DND-41 (cell line): Measurements from ENCODE around the gene MOK.

Experiments used
- ATAC-seq: fragments of 200-7000 bp; cut with Tn5 transposase; 3 replicates; pipeline ENCODE4 v1.9.1; 2021; ENCODE audit warnings: low read depth; ENCODE audit not compliant: insufficient read depth
- DNase-seq: peaks from one replicate; pipeline ENCODE4 v3.0.0-alpha.2; 2020
- H2AFZ ChIP-seq: 2 replicates; pipeline ENCODE4 v1.6.0; 2012; ENCODE audit warnings: low read depth, low read length
- H3K27ac ChIP-seq: 2 replicates; pipeline ENCODE4 v1.5.1; 2012; ENCODE audit warnings: low read length, inconsistent platforms
- H3K27me3 ChIP-seq: fragments of 200-600 bp; sonication (generic); 2 replicates; pipeline ENCODE4 v1.6.0; 2012; ENCODE audit warnings: low read length, mild to moderate bottlenecking, inconsistent platforms; ENCODE audit not compliant: insufficient read depth, poor library complexity
- H3K36me3 ChIP-seq: 2 replicates; pipeline ENCODE4 v1.5.1; 2012; ENCODE audit warnings: low read length, inconsistent platforms; ENCODE audit not compliant: insufficient read depth
- H3K4me1 ChIP-seq: 2 replicates; pipeline ENCODE4 v1.5.1; 2012; ENCODE audit warnings: mild to moderate bottlenecking, low read length; ENCODE audit not compliant: insufficient read depth
- H3K4me2 ChIP-seq: 2 replicates; pipeline ENCODE4 v1.6.0; 2012; ENCODE audit warnings: mild to moderate bottlenecking, moderate library complexity, low read length, inconsistent platforms; ENCODE audit not compliant: insufficient read depth
- H3K4me3 ChIP-seq, 2 experiments: fragments of 200-600 bp in 1 of 2; shearing (Covaris generic) in 1 of 2; 2 replicates each; pipeline ENCODE4 v1.5.1; 2012 to 2016; ENCODE audit warnings: inconsistent platforms in 2 of 2, low read length in 2 of 2, mild to moderate bottlenecking in 2 of 2, low read depth in 1 of 2, moderate library complexity in 1 of 2
- H3K79me2 ChIP-seq: 2 replicates; pipeline ENCODE4 v1.6.0; 2012; ENCODE audit warnings: low read length, inconsistent platforms; ENCODE audit not compliant: insufficient read depth
- H3K9ac ChIP-seq: 2 replicates; pipeline ENCODE4 v1.6.0; 2012; ENCODE audit warnings: low read depth, mild to moderate bottlenecking, inconsistent platforms, low read length, moderate library complexity
- H3K9me3 ChIP-seq: 2 replicates; pipeline ENCODE4 v1.5.1; 2012; ENCODE audit warnings: low read length, moderate library complexity, mild to moderate bottlenecking, inconsistent platforms; ENCODE audit not compliant: insufficient read depth, severe bottlenecking
- H4K20me1 ChIP-seq: 2 replicates; pipeline ENCODE4 v1.6.0; 2012; ENCODE audit warnings: low read length; ENCODE audit not compliant: insufficient read depth
- EZH2 ChIP-seq: IDR thresholded peaks from 3 replicates; pipeline ENCODE4 v1.6.1; 2012; ENCODE audit warnings: borderline replicate concordance, low read depth, mild to moderate bottlenecking, moderate library complexity, low read length, inconsistent platforms; ENCODE audit not compliant: severe bottlenecking
- TF ChIP-seq, protein P1 (sequence below): IDR thresholded peaks from 2 replicates; pipeline ENCODE4 v1.5.1; 2012; ENCODE audit warnings: borderline replicate concordance, low read length, moderate library complexity, mild to moderate bottlenecking; ENCODE audit not compliant: poor library complexity, severe bottlenecking; ENCODE audit errors: extremely low read depth

Gene MOK

DNA sequence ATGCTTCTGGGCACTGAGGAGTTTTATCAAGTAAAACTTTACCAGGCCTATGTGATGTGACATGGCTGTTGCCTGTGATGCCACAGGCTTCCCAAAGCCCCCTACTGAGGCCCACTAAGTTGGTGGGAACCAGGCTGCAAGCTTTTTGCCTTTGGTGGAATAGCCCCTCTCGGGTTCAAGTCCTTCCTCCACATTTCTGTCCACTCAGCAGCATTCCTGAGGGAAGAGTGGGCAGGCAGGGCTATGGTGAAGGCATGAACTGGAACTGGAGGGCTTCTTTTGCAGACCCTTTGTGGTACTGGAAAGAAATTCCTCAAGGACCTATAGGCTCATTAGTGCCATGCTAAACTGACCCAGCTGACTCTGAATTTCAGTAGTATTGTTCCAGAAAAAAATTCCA lies 116.8 kb downstream of the MOK start:
- no peak for ATAC-seq
- Histone ChIP-seq H3K36me3 (no peaks in the 10 kb centered on the region), H2AFZ (no peak overlapping the region), H3K9ac (no peak overlapping the region), H3K4me1 (no peaks in the 10 kb centered on the region), H3K4me2 (no peak overlapping the region), H3K4me3 (no peak overlapping the region), H3K27ac (no peak overlapping the region), H4K20me1 (peaks cover 56% of the 10 kb centered on the region), H3K79me2 (peaks cover 75% of the 10 kb centered on the region), H3K27me3 (no peaks in the 10 kb centered on the region), H3K9me3 (no peaks in the 10 kb centered on the region)
- DNase-seq = no peak
- TF ChIP-seq, protein P1, sequence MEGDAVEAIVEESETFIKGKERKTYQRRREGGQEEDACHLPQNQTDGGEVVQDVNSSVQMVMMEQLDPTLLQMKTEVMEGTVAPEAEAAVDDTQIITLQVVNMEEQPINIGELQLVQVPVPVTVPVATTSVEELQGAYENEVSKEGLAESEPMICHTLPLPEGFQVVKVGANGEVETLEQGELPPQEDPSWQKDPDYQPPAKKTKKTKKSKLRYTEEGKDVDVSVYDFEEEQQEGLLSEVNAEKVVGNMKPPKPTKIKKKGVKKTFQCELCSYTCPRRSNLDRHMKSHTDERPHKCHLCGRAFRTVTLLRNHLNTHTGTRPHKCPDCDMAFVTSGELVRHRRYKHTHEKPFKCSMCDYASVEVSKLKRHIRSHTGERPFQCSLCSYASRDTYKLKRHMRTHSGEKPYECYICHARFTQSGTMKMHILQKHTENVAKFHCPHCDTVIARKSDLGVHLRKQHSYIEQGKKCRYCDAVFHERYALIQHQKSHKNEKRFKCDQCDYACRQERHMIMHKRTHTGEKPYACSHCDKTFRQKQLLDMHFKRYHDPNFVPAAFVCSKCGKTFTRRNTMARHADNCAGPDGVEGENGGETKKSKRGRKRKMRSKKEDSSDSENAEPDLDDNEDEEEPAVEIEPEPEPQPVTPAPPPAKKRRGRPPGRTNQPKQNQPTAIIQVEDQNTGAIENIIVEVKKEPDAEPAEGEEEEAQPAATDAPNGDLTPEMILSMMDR = no peak
- no peak for TF ChIP-seq EZH2

DNA sequence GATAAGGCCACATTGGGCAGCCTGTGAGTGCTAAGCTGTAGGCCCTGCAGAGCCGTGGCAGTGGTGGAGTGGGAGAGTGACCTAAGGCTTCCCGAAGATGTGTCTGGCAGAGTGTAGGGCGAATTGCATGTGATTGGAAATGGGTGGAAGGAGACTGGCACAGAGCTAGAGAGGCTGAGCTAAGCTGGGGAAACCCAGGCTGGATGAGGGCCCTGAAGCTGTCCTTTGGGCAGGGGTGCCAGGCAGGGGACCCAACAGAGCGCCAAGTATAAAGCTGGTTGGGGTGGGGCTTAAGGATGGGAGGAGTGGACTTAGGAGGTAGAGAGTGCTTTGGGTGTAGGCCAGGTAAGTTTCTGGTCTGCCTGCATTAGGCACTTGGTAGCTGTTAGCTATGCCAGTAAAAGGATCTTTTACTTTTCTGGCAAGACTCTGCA lies 117.4 kb downstream of the MOK start:
- Histone ChIP-seq H3K27ac (no peak overlapping the region), H3K4me2 (no peak overlapping the region), H3K79me2 (peaks cover 76% of the 10 kb centered on the region), H3K27me3 (no peaks in the 10 kb centered on the region), H3K4me1 (no peaks in the 10 kb centered on the region), H3K4me3 (no peak overlapping the region), H3K9ac (no peak overlapping the region), H3K36me3 (no peaks in the 10 kb centered on the region), H3K9me3 (no peaks in the 10 kb centered on the region), H2AFZ (no peak overlapping the region), H4K20me1 (peaks cover 59% of the 10 kb centered on the region)
- DNase-seq (no peak), ATAC-seq (no peak)
- TF ChIP-seq EZH2 = no peak
- TF ChIP-seq, protein P1 = no peak

DNA sequence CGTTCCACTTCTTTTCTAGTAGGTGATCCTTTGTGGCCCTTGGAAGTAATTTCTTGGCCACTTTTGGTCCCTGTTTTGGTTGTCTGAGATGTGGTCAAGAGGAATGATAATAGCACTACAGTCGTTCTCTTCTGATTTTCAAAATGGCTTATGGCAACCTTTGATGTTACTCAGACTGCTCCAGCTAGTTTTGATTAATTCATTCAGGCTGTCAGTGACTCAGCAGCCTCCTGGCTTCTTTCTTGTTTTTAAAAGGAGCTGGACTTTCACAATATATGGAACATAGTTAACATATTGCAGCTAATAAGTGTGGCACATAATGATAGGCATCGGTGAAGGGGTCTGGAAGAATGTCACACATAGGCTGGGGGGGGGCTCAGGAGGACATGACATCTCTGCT lies 117.9 kb downstream of the MOK start:
- H2AFZ ChIP-seq = no peak overlapping the region
- no peak for TF ChIP-seq EZH2
- TF ChIP-seq, protein P1 = no peak
- H3K9me3 ChIP-seq = no peaks in the 10 kb centered on the region
- DNase-seq (no peak), ATAC-seq (no peak)
- H3K27me3 ChIP-seq = no peaks in the 10 kb centered on the region
- H3K4me3 ChIP-seq = no peak overlapping the region
- H3K79me2 ChIP-seq = peaks cover 79% of the 10 kb centered on the region
- no peaks in the 10 kb centered on the region for H3K36me3 ChIP-seq
- no peak overlapping the region for H3K9ac ChIP-seq
- no peaks in the 10 kb centered on the region for H3K4me1 ChIP-seq
- H4K20me1 ChIP-seq = peaks cover 61% of the 10 kb centered on the region
- no peak overlapping the region for H3K27ac ChIP-seq
- no peak overlapping the region for H3K4me2 ChIP-seq

DNA sequence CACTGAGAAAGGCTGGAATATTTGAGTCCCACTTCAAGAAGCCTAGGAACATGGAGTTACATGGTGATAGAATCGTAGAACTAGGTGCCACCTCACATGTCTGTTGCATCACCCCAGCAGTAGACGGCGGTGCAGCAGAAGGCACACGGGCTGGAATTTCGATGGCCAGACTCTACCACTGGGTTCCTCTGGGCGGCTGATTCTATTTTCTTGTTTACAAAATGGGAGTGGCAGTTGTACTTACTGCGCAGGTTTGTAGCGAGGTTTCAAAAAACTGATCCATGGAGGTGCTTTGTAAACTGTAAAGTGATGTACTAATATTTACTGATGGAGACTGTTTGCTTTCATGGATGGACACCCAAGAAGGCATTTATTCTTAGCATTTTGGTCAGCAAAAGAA lies 119.6 kb downstream of the MOK start:
- ATAC-seq = no peak

More for the DNA sequence above, 119.6 kb downstream of the MOK start:
- Histone ChIP-seq H3K27ac (no peak overlapping the region), H3K9ac (no peak overlapping the region), H3K4me2 (no peak overlapping the region), H3K79me2 (peaks cover 82% of the 10 kb centered on the region), H3K36me3 (no peaks in the 10 kb centered on the region), H3K4me3 (no peak overlapping the region), H3K9me3 (no peaks in the 10 kb centered on the region), H4K20me1 (peaks cover 62% of the 10 kb centered on the region), H2AFZ (no peak overlapping the region), H3K4me1 (no peaks in the 10 kb centered on the region), H3K27me3 (no peaks in the 10 kb centered on the region)
- no peak for DNase-seq
- no peak for TF ChIP-seq EZH2
- TF ChIP-seq, protein P1 = no peak
